ENCODE results near the gene SSH2.

SSH2 gene

GRCh38 chr17:29855686-29856085 is 74.3 kb downstream of the SSH2 start:
- no peaks in the 10 kb centered on the region for H3K36me3 ChIP-seq (replicated peaks; ENCODE audit: insufficient read depth, low read length)
- no peak for DNase-seq
- TF ChIP-seq, protein P1, sequence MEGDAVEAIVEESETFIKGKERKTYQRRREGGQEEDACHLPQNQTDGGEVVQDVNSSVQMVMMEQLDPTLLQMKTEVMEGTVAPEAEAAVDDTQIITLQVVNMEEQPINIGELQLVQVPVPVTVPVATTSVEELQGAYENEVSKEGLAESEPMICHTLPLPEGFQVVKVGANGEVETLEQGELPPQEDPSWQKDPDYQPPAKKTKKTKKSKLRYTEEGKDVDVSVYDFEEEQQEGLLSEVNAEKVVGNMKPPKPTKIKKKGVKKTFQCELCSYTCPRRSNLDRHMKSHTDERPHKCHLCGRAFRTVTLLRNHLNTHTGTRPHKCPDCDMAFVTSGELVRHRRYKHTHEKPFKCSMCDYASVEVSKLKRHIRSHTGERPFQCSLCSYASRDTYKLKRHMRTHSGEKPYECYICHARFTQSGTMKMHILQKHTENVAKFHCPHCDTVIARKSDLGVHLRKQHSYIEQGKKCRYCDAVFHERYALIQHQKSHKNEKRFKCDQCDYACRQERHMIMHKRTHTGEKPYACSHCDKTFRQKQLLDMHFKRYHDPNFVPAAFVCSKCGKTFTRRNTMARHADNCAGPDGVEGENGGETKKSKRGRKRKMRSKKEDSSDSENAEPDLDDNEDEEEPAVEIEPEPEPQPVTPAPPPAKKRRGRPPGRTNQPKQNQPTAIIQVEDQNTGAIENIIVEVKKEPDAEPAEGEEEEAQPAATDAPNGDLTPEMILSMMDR (IDR thresholded peaks at IDR 0.05; ENCODE audit: low read length) = no peak
- TF ChIP-seq EZH2 (optimal IDR thresholded peaks at IDR 0.05; ENCODE audit: low read depth, low read length) (no peak), EZH2phosphoT487 (IDR thresholded peaks at IDR 0.05; ENCODE audit: low read length) (no peak)
- no peaks in the 10 kb centered on the region for H3K4me1 ChIP-seq (ENCODE audit: low read length)
- H3K27ac ChIP-seq (ENCODE audit: low read length) = no peak overlapping the region
- H3K9me2 ChIP-seq (replicated peaks; ENCODE audit: insufficient read depth, low read length) = no peaks in the 10 kb centered on the region
- H3K4me3 ChIP-seq (ENCODE audit: low read length) = no peak overlapping the region
- H2AFZ ChIP-seq (ENCODE audit: low read length) = no peak overlapping the region
- no peaks in the 10 kb centered on the region for H3K27me3 ChIP-seq (replicated peaks; ENCODE audit: insufficient read depth, low read length)
- peaks cover 16% of the 10 kb centered on the region for H3K79me2 ChIP-seq (ENCODE audit: low read length)
- H3K9ac ChIP-seq (ENCODE audit: low read length) = no peak overlapping the region
- no peaks in the 10 kb centered on the region for H3K9me3 ChIP-seq (replicated peaks; ENCODE audit: insufficient read depth, low read length)
- H4K20me1 ChIP-seq (ENCODE audit: insufficient read depth, low read length) = no peaks in the 10 kb centered on the region
- H3K4me2 ChIP-seq (ENCODE audit: low read depth, low read length) = no peak overlapping the region
- H3F3A ChIP-seq (ENCODE audit: insufficient read depth, low read length) = no peaks in the 10 kb centered on the region

- Histone ChIP-seq H3K79me2 (ENCODE audit: low read length) (0 out of 2 replicates have a peak, but pooled peaks cover 5% of the 10 kb centered on the region), H3K27ac (ENCODE audit: low read length) (no peak overlapping the region)
Observed at GRCh38 chr17:29848737-29849136, 81.3 kb downstream of the SSH2 start.

GRCh38 chr17:29847527-29848400 is 82.3 kb downstream of the SSH2 start:
- H3K9ac ChIP-seq (ENCODE audit: low read length) = no peak overlapping the region
- H3K27me3 ChIP-seq (replicated peaks; ENCODE audit: insufficient read depth, low read length) = no peaks in the 10 kb centered on the region
- no peak overlapping the region for H3K4me2 ChIP-seq (ENCODE audit: low read depth, low read length)
- no peak overlapping the region for H3K4me3 ChIP-seq (ENCODE audit: low read length)
- no peaks in the 10 kb centered on the region for H3K4me1 ChIP-seq (ENCODE audit: low read length)
- no peaks in the 10 kb centered on the region for H3K36me3 ChIP-seq (replicated peaks; ENCODE audit: insufficient read depth, low read length)
- DNase-seq = no peak
- H3K27ac ChIP-seq (ENCODE audit: low read length) = no peak overlapping the region
- H3K9me3 ChIP-seq (replicated peaks; ENCODE audit: insufficient read depth, low read length) = no peaks in the 10 kb centered on the region
- no peak overlapping the region for H2AFZ ChIP-seq (ENCODE audit: low read length)
- H3F3A ChIP-seq (ENCODE audit: insufficient read depth, low read length) = no peaks in the 10 kb centered on the region
- no peaks in the 10 kb centered on the region for H3K9me2 ChIP-seq (replicated peaks; ENCODE audit: insufficient read depth, low read length)
- H3K79me2 ChIP-seq (ENCODE audit: low read length) = no peaks in the 10 kb centered on the region
- no peaks in the 10 kb centered on the region for H4K20me1 ChIP-seq (ENCODE audit: insufficient read depth, low read length)
- TF ChIP-seq EZH2phosphoT487 (IDR thresholded peaks at IDR 0.05; ENCODE audit: low read length) (no peak), EZH2 (optimal IDR thresholded peaks at IDR 0.05; ENCODE audit: low read depth, low read length) (no peak)
- TF ChIP-seq, protein P1 (IDR thresholded peaks at IDR 0.05; ENCODE audit: low read length) = no peak

More at GRCh38 chr17:29848737-29849136, 81.3 kb downstream of the SSH2 start:
- Histone ChIP-seq H3K4me1 (ENCODE audit: low read length) (no peaks in the 10 kb centered on the region), H4K20me1 (ENCODE audit: insufficient read depth, low read length) (no peaks in the 10 kb centered on the region), H3F3A (ENCODE audit: insufficient read depth, low read length) (no peaks in the 10 kb centered on the region), H3K4me2 (ENCODE audit: low read depth, low read length) (no peak overlapping the region), H3K9me2 (replicated peaks; ENCODE audit: insufficient read depth, low read length) (no peaks in the 10 kb centered on the region), H3K4me3 (ENCODE audit: low read length) (no peak overlapping the region), H3K36me3 (replicated peaks; ENCODE audit: insufficient read depth, low read length) (no peaks in the 10 kb centered on the region), H3K27me3 (replicated peaks; ENCODE audit: insufficient read depth, low read length) (no peaks in the 10 kb centered on the region), H3K9ac (ENCODE audit: low read length) (no peak overlapping the region), H2AFZ (ENCODE audit: low read length) (no peak overlapping the region), H3K9me3 (replicated peaks; ENCODE audit: insufficient read depth, low read length) (no peaks in the 10 kb centered on the region)
- DNase-seq = no peak
- no peak for TF ChIP-seq EZH2phosphoT487 (IDR thresholded peaks at IDR 0.05; ENCODE audit: low read length)
- TF ChIP-seq, protein P1 (IDR thresholded peaks at IDR 0.05; ENCODE audit: low read length) = no peak
- no peak for TF ChIP-seq EZH2 (optimal IDR thresholded peaks at IDR 0.05; ENCODE audit: low read depth, low read length)
